ENCODE data around the gene ADGRD2.
"Not testable (repeated sequence)": the region's sequence is repeated elsewhere in the genome, so short reads cannot be mapped to it uniquely, and the experiment has no call there.

Gene ADGRD2
- total RNA-seq, result 0 reads per million in 4 donors

- DNase-seq, result no peak
Observed at GRCh38 chr9:124450241-124450924, at the start of gene ADGRD2. Gene ADGRD2 (plus strand): TSS chr9:124450451. CDS start chr9:124451667, 1,216 bp downstream.

- DNase-seq, result no peak
Observed at GRCh38 chr9:124403246-124403645, 47.0 kb upstream of the ADGRD2 start.

- DNase-seq, result no peak
Observed at GRCh38 chr9:124409410-124409809, 40.8 kb upstream of the ADGRD2 start.

- DNase-seq, result no peak
Observed at GRCh38 chr9:124410321-124410913, 39.8 kb upstream of the ADGRD2 start.

- no peak for DNase-seq
Observed at GRCh38 chr9:124411514-124412227, 38.6 kb upstream of the ADGRD2 start.

- no peak for DNase-seq
Observed at GRCh38 chr9:124412228-124412575, 38.0 kb upstream of the ADGRD2 start.

GRCh38 chr9:124414612-124415011 is 35.6 kb upstream of the ADGRD2 start:
- no peak for DNase-seq

GRCh38 chr9:124415102-124415851 is 35.0 kb upstream of the ADGRD2 start, which contains the start of gene PSMB7:
Gene PSMB7 (minus strand): TSS chr9:124415442. CDS start chr9:124415425, 17 bp downstream.
- peak; percentile 93 to 97 (median 96) for DNase-seq

- no peak for DNase-seq
Observed at GRCh38 chr9:124415852-124416484, 34.3 kb upstream of the ADGRD2 start.

GRCh38 chr9:124419832-124420489 is 30.3 kb upstream of the ADGRD2 start:
- no peak for DNase-seq

- DNase-seq, result no peak
Observed at GRCh38 chr9:124420991-124421543, 29.2 kb upstream of the ADGRD2 start.

- DNase-seq, result no peak
Observed at GRCh38 chr9:124423155-124423554, 27.1 kb upstream of the ADGRD2 start.

GRCh38 chr9:124423591-124423990 is 26.7 kb upstream of the ADGRD2 start:
- DNase-seq, result no peak

- DNase-seq, result not testable (repeated sequence)
Observed at GRCh38 chr9:124425733-124426132, 24.5 kb upstream of the ADGRD2 start.

GRCh38 chr9:124426361-124426760 is 23.9 kb upstream of the ADGRD2 start:
- DNase-seq, result no peak

- no peak for DNase-seq
Observed at GRCh38 chr9:124427281-124427680, 23.0 kb upstream of the ADGRD2 start.

- no peak for DNase-seq
Observed at GRCh38 chr9:124428751-124429529, 21.3 kb upstream of the ADGRD2 start.

- DNase-seq, result no peak
Observed at GRCh38 chr9:124429530-124429867, 20.8 kb upstream of the ADGRD2 start.

GRCh38 chr9:124436320-124436719 is 13.9 kb upstream of the ADGRD2 start:
- no peak for DNase-seq

- no peak for DNase-seq
Observed at GRCh38 chr9:124437086-124437485, 13.2 kb upstream of the ADGRD2 start.

GRCh38 chr9:124438091-124438490 is 12.2 kb upstream of the ADGRD2 start:
- no peak for DNase-seq
